SK-N-SH (cell line): ENCODE data around the gene ANO6. TPM values are rescaled to one million over a fixed set of nuclear protein-coding genes. Genes with fewer than 3 reads are reported as not detected.

Source experiments
- CTCF ChIA-PET: fragments of 300-600, 350-600 bp; formaldehyde crosslinking; extraction: SDS; loops from one replicate; lab custom pipeline; 2021; lab: Yijun Ruan, JAX
- POLR2A ChIA-PET: fragments of 350-600 bp; sonication (Branson Sonifier 250); formaldehyde crosslinking; extraction: SDS; loops from one replicate; lab custom pipeline; 2020; ENCODE audit warnings: antibody characterized with exemption, inconsistent platforms; lab: Yijun Ruan, JAX
- DNase-seq: peaks from one replicate; pipeline ENCODE4 v3.0.0; 2012
- H2AFZ ChIP-seq: fragments of 200-600 bp; sonication (generic); 2 replicates; pipeline ENCODE4 v1.8.1; 2016; ENCODE audit warnings: antibody characterized with exemption, mild to moderate bottlenecking, low read depth
- H3F3A ChIP-seq: fragments of 200-600 bp; sonication (generic); replicated peaks from 2 replicates; pipeline ENCODE3; 2016; ENCODE audit warnings: antibody characterized with exemption, mild to moderate bottlenecking; ENCODE audit not compliant: insufficient read depth
- H3K27ac ChIP-seq, 2 experiments: fragments of 200-500 bp in 1 of 2; fragments of 200-600 bp in 1 of 2; sonication (Bioruptor generic) in 1 of 2; sonication (generic), shearing (Covaris generic) in 1 of 2; 2 replicates each; pipeline versions ENCODE4 v1.5.1 to v1.6.1; 2014 to 2016; ENCODE audit warnings: low read depth in 2 of 2, inconsistent platforms in 1 of 2, low read length in 1 of 2, mild to moderate bottlenecking in 1 of 2, mixed read lengths in 1 of 2
- H3K27me3 ChIP-seq: fragments of 200-600 bp; sonication (generic), shearing (Covaris generic); 2 replicates; pipeline ENCODE4 v1.6.1; 2016; ENCODE audit warnings: mixed run types; ENCODE audit not compliant: insufficient read depth
- H3K36me3 ChIP-seq, 2 experiments: fragments of 200-500 bp in 1 of 2; fragments of 200-600 bp in 1 of 2; sonication (Bioruptor generic) in 1 of 2; sonication (generic) in 1 of 2; replicated peaks in 1 of 2; 2 replicates each; pipeline versions ENCODE3 to v1.5.1; 2014 to 2016; ENCODE audit warnings: low read length in 1 of 2, mild to moderate bottlenecking in 1 of 2; ENCODE audit not compliant: insufficient read depth in 2 of 2, control insufficient read depth in 1 of 2
- H3K4me1 ChIP-seq, 2 experiments: fragments of 200-500 bp in 1 of 2; fragments of 200-600 bp in 1 of 2; sonication (Bioruptor generic) in 1 of 2; sonication (generic), shearing (Covaris generic) in 1 of 2; 2 replicates each; pipeline versions ENCODE4 v1.5.1 to v1.6.1; 2014 to 2016; ENCODE audit warnings: low read depth in 1 of 2, low read length in 1 of 2, mixed run types in 1 of 2; ENCODE audit not compliant: insufficient read depth in 2 of 2, control insufficient read depth in 1 of 2
- H3K4me2 ChIP-seq: fragments of 200-600 bp; sonication (generic), shearing (Covaris generic); 2 replicates; pipeline ENCODE4 v1.6.1; 2017; ENCODE audit warnings: mixed run types
- H3K4me3 ChIP-seq, 2 experiments: fragments of 200-500 bp in 1 of 2; fragments of 200-600 bp in 1 of 2; sonication (Bioruptor generic) in 1 of 2; sonication (generic), shearing (Covaris generic) in 1 of 2; 2 replicates each; pipeline versions ENCODE4 v1.5.1 to v1.8.1; 2014 to 2016; ENCODE audit warnings: low read depth in 2 of 2, inconsistent platforms in 1 of 2, low read length in 1 of 2, mild to moderate bottlenecking in 1 of 2, mixed read lengths in 1 of 2, moderate library complexity in 1 of 2
- H3K79me2 ChIP-seq: fragments of 200-600 bp; sonication (generic); 2 replicates; pipeline ENCODE4 v1.8.1; 2017; ENCODE audit warnings: mild to moderate bottlenecking; ENCODE audit not compliant: insufficient read depth
- H3K9ac ChIP-seq: fragments of 200-600 bp; sonication (generic); 2 replicates; pipeline ENCODE4 v1.6.1; 2017; ENCODE audit warnings: mixed run types
- H3K9me2 ChIP-seq: fragments of 200-600 bp; sonication (generic); 2 replicates; pipeline ENCODE4 v1.6.1; 2017; ENCODE audit warnings: mixed run types
- H3K9me3 ChIP-seq: fragments of 200-600 bp; sonication (generic); 2 replicates; pipeline ENCODE4 v1.6.1; 2017; ENCODE audit warnings: mixed run types, mild to moderate bottlenecking, moderate library complexity
- H4K20me1 ChIP-seq: fragments of 200-600 bp; sonication (generic); 2 replicates; pipeline ENCODE4 v1.6.1; 2017; ENCODE audit warnings: mild to moderate bottlenecking, mixed run types; ENCODE audit not compliant: insufficient read depth
- CHD2 ChIP-seq: fragments of 150-350 bp; IDR thresholded peaks from 2 replicates; pipeline ENCODE4 v1.6.1; 2018; ENCODE audit warnings: low read length; ENCODE audit not compliant: partially characterized antibody
- ELF1 ChIP-seq: IDR thresholded peaks from 2 replicates; pipeline ENCODE4 v1.4.0; 2012
- EP300 ChIP-seq, 2 experiments: IDR thresholded peaks; 2 replicates each; pipeline versions ENCODE4 v1.4.0 to v1.6.1; 2012; ENCODE audit warnings: borderline replicate concordance in 1 of 2, low read depth in 1 of 2, low read length in 1 of 2
- EZH2phosphoT487 ChIP-seq: fragments of 200-600 bp; sonication (generic); IDR thresholded peaks from 2 replicates; pipeline ENCODE4 v1.6.1; 2017; ENCODE audit warnings: low read depth, mixed run types, mild to moderate bottlenecking, antibody characterized with exemption, moderate library complexity, borderline replicate concordance
- FOSL2 ChIP-seq: IDR thresholded peaks from 2 replicates; pipeline ENCODE4 v1.4.0; 2012; ENCODE audit warnings: low read depth, mild to moderate bottlenecking, moderate library complexity, borderline replicate concordance
- GABPA ChIP-seq: IDR thresholded peaks from 2 replicates; pipeline ENCODE4 v1.4.0; 2012; ENCODE audit warnings: low read depth, mild to moderate bottlenecking
- GATA2 ChIP-seq: sonication (generic); formaldehyde crosslinking; IDR thresholded peaks from 2 replicates; pipeline ENCODE4 v1.5.0; 2020; ENCODE audit warnings: mild to moderate bottlenecking, missing genetic modification reagents
- JUND ChIP-seq: IDR thresholded peaks from 2 replicates; pipeline ENCODE4 v1.4.0; 2012
- MXI1 ChIP-seq: IDR thresholded peaks from 2 replicates; pipeline ENCODE4 v1.6.1; 2012; ENCODE audit warnings: mild to moderate bottlenecking, low read depth, low read length, improper control_type of control experiment
- RAD21 ChIP-seq: IDR thresholded peaks from 2 replicates; pipeline ENCODE4 v1.6.1; 2012; ENCODE audit warnings: mild to moderate bottlenecking, low read length
- RCOR1 ChIP-seq: fragments of 150-350 bp; IDR thresholded peaks from 2 replicates; pipeline ENCODE4 v1.6.1; 2017; ENCODE audit warnings: antibody characterized with exemption, low read length
- RXRA ChIP-seq: IDR thresholded peaks from 2 replicates; pipeline ENCODE4 v1.4.0; 2012; ENCODE audit warnings: low read depth, mild to moderate bottlenecking, borderline replicate concordance
- SIN3A ChIP-seq: IDR thresholded peaks from 2 replicates; pipeline ENCODE4 v1.6.1; 2012; ENCODE audit warnings: low read depth, mild to moderate bottlenecking, low read length, moderate library complexity, borderline replicate concordance
- TEAD4 ChIP-seq: IDR thresholded peaks from 2 replicates; pipeline ENCODE4 v1.4.0; 2012; ENCODE audit warnings: mild to moderate bottlenecking, borderline replicate concordance; ENCODE audit not compliant: insufficient read depth
- YY1 ChIP-seq: IDR thresholded peaks from 2 replicates; pipeline ENCODE4 v1.4.0; 2012; ENCODE audit warnings: low read depth, mild to moderate bottlenecking
- WGBS: methylation state at CpG from one replicate; pipeline ENCODE4 v1.1.6; 2017; ENCODE audit warnings: low lambda C conversion rate; 5-methylcytosine and 5-hydroxymethylcytosine counted together
- polyA plus RNA-seq, 3 experiments: library from polyadenylated mRNA; depleted of rRNA; stranded (reverse); fragments of >200 nt; gene quantifications; 2 replicates each; pipeline ENCODE4 v1.2.3, GENCODE V29; 2012
- TF ChIP-seq, protein P1 (sequence below): IDR thresholded peaks from 2 replicates; pipeline ENCODE4; 2012
- TF ChIP-seq, protein P2 (sequence below): IDR thresholded peaks from 2 replicates; pipeline ENCODE4 v1.4.0; 2012; ENCODE audit warnings: low read depth
- TF ChIP-seq, protein P3 (sequence below): fragments of 150-350 bp; IDR thresholded peaks from 2 replicates; pipeline ENCODE4 v1.6.1; 2017; ENCODE audit warnings: antibody characterized with exemption, low read length, low read depth, borderline replicate concordance

Gene ANO6
- polyA plus RNA-seq, 1 of the 3 experiments (the other 2 are of a cell fraction): 20.1 TPM

DNA sequence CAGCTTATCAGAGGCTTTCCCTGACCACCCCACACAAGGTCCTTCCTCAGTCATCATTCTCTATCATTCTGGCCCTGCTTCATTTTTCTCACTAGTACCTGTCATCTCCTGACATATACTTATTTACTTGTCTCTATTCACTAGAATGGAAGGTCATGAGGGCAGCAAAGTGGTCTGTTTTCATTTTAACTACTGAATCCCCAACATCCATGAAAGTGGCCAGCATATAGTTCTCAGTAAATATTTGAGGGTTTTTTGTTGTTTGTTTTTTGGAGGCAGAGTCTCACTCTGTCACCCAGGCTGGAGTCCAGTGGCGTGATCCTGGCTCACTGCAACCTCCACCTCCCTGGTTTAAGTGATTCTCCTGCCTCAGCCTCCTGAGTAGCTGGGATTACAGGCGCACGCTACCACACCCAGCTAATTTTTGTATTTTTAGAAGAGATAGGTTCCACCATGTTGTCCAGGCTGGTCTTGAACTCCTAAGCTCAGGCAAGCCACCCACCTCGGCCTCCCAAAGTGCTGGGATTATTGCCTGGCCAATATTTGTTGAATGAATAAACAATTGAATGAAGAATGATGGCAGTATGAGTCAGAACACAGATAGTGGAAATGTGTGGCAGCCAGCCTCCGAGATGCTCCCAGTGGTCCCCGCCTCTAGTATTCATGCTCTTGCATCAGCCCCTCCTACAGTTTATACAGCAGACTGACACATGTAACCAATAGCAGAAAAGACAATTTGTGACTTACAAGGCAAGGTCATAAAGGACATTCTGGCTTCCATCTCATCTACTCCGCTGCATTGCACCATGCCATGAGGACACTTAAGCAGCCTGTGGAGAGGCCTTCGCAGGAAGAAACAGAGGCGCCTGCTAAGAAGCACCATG is 7.0 kb upstream of the ANO6 start:
- no peaks in the 10 kb centered on the region for H3K9me2 ChIP-seq
- 77% methylated on average over 9 of the region's 9 CpGs for WGBS
- no peak overlapping the region for H3K9ac ChIP-seq
- no peak overlapping the region for H3K4me2 ChIP-seq
- no peak overlapping the region for H3K27ac ChIP-seq
- no peak overlapping the region for H2AFZ ChIP-seq
- no peak overlapping the region for H3K4me3 ChIP-seq
- no peak for TF ChIP-seq FOSL2
- no peak for TF ChIP-seq ELF1
- TF ChIP-seq, protein P1, sequence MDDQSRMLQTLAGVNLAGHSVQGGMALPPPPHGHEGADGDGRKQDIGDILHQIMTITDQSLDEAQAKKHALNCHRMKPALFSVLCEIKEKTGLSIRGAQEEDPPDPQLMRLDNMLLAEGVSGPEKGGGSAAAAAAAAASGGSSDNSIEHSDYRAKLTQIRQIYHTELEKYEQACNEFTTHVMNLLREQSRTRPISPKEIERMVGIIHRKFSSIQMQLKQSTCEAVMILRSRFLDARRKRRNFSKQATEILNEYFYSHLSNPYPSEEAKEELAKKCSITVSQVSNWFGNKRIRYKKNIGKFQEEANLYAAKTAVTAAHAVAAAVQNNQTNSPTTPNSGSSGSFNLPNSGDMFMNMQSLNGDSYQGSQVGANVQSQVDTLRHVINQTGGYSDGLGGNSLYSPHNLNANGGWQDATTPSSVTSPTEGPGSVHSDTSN: no peak
- TF ChIP-seq, protein P2, sequence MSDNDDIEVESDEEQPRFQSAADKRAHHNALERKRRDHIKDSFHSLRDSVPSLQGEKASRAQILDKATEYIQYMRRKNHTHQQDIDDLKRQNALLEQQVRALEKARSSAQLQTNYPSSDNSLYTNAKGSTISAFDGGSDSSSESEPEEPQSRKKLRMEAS: no peak
- TF ChIP-seq MXI1: no peak
- TF ChIP-seq GATA2 (CRISPR knock-in tag): no peak
- no peak for TF ChIP-seq RXRA
- no peak for TF ChIP-seq CHD2
- TF ChIP-seq, protein P3, sequence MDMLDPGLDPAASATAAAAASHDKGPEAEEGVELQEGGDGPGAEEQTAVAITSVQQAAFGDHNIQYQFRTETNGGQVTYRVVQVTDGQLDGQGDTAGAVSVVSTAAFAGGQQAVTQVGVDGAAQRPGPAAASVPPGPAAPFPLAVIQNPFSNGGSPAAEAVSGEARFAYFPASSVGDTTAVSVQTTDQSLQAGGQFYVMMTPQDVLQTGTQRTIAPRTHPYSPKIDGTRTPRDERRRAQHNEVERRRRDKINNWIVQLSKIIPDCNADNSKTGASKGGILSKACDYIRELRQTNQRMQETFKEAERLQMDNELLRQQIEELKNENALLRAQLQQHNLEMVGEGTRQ: no peak
- no peak for TF ChIP-seq RCOR1
- TF ChIP-seq GABPA: no peak
- TF ChIP-seq RAD21: no peak
- no peak for TF ChIP-seq SIN3A
- TF ChIP-seq EZH2phosphoT487: no peak
- no peak for TF ChIP-seq YY1
- no peak for TF ChIP-seq TEAD4
- no peak for TF ChIP-seq EP300 (IDR thresholded peaks at IDR 0.05; ENCODE audit: borderline replicate concordance in 1 of 2, low read depth in 1 of 2, low read length in 1 of 2)
- no peak for TF ChIP-seq JUND
- H3K36me3 ChIP-seq: no peaks in the 10 kb centered on the region
- H3F3A ChIP-seq: no peaks in the 10 kb centered on the region
- H3K4me1 ChIP-seq: no peaks in the 10 kb centered on the region
- ChIA-PET POLR2A (no interaction called here), CTCF (interaction anchor here (0.9 to 1.3 kb wide), 2 partner anchors 11 to 180 kb away, joined by 4 read pairs; no protein-coding TSS in a partner anchor)
- H3K9me3 ChIP-seq: no peaks in the 10 kb centered on the region
- H3K79me2 ChIP-seq: peaks cover 6% of the 10 kb centered on the region; the same call in 1 of the 2 replicates
- no peak for DNase-seq
- H4K20me1 ChIP-seq: no peaks in the 10 kb centered on the region
- no peaks in the 10 kb centered on the region for H3K27me3 ChIP-seq
